T47D (cell line): ENCODE measurements around the gene GIMD1.

ENCODE experiments used
- DNase-seq, 2 experiments: peaks; one replicate each; pipeline versions ENCODE4 v3.0.0 to v3.0.0-alpha.2; 2011 to 2012; ENCODE audit warnings: low read depth in 1 of 2, low spot score in 1 of 2
- JUND ChIP-seq: IDR thresholded peaks from 2 replicates; pipeline ENCODE4 v1.6.1; 2012; ENCODE audit warnings: low read depth
- in situ Hi-C: cut with HindIII; loops from 2 replicates; pipeline ENCODE4 v1.10.0; 2016; ENCODE audit warnings: low sequenced_read_pairs, low pct_unique_long_range_greater_than_20kb

Gene GIMD1

DNA sequence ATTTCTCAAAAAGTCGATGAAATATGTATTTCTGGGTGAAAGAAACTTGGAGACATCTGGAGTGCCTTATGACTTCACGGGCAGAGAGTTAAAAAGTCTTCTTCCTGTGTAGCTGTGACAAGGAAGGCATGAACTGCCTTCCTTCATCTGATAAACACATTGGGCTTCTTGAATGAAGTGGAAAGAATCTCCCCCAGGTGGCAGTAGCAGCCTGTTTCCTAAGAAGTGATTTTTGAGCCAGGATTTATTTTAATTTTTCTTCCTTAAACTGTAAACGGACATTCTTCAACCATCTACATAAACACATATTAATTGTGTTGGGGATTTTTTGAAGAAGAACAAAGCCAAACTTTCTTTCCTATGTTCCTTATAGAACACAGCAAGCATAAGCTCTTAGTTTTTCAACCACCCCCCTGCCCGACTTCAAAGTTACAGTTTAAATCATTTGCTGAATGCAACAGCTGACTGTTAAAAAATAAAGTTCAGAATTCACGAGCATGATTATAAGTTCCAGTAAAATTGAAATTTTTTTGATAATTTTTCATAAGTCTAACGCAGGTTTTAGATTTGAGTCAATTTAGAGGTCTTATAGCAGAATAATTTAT lies 980 bp upstream of the GIMD1 start:
- in situ Hi-C loops: no loop called here
- TF ChIP-seq JUND: no peak
- DNase-seq: peak; percentile 6 to 75

GRCh38 chr4:106367072-106367471 lies 1.5 kb downstream of the GIMD1 start:
- TF ChIP-seq JUND: no peak
- no peak for DNase-seq
- in situ Hi-C loops: no loop called here

- in situ Hi-C loops: no loop called here
- DNase-seq: no peak
- no peak for TF ChIP-seq JUND
Observed at GRCh38 chr4:106366026-106366425, 2.6 kb downstream of the GIMD1 start.

DNA sequence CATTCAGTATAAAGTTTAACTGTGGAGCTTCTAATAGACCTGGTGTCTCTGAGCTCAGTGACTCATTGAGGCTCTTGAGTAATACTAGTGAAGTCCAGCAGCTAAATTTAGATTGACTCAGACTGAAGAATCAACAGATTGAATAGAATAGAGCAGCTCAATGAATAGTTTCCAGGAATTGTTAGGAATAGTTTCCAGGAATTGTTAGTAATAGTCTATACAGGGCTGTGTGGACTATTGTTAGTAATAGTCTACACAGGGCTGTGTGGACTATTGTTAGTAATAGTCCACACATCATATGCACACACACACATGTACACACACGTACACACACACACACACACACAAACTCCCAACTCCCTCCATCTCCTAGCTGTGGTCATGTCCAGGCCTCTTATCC lies 3.0 kb downstream of the GIMD1 start:
- in situ Hi-C loops: no loop called here
- no peak for DNase-seq
- TF ChIP-seq JUND: no peak

- no peak for TF ChIP-seq JUND
- no peak for DNase-seq
- in situ Hi-C loops: no loop called here
Observed at GRCh38 chr4:106364282-106364681, 4.3 kb downstream of the GIMD1 start.

GRCh38 chr4:106362086-106362825 lies 6.3 kb downstream of the GIMD1 start:
- TF ChIP-seq JUND: no peak
- DNase-seq: no peak
- in situ Hi-C loops: no loop called here

- TF ChIP-seq JUND: no peak
- DNase-seq: no peak
- in situ Hi-C loops: no loop called here
Observed at GRCh38 chr4:106358899-106359298, 9.7 kb downstream of the GIMD1 start.

DNA sequence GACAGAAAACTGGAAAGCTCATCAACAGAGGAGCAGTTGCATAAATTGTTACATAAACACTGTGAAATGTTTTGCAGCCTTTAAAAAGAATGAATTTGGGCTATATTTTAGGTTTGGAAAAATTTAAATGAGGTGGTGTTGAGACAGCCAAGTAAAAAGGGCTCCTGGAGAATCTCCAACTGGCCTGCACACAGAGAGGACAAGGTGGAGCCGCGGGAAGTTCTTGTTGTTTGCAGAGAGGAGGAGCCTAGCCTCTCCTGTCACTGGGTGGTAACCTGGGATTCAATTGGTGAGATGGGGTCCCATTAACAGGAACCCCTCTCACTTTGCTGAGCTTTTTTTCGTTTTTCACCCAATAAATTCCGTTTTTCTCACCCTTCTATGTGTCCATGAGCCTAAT lies 13.4 kb downstream of the GIMD1 start:
- TF ChIP-seq JUND: no peak
- peak in 1 of 2 experiments; percentile 3 for DNase-seq
- in situ Hi-C loops: no loop called here

GRCh38 chr4:106353786-106354185 lies 14.8 kb downstream of the GIMD1 start:
- DNase-seq: no peak
- no peak for TF ChIP-seq JUND

GRCh38 chr4:106351016-106351415 lies 17.6 kb downstream of the GIMD1 start:
- in situ Hi-C loops: no loop called here
- no peak for DNase-seq
- no peak for TF ChIP-seq JUND

More at GRCh38 chr4:106353786-106354185, 14.8 kb downstream of the GIMD1 start:
- in situ Hi-C loops: no loop called here

- DNase-seq: no peak
- TF ChIP-seq JUND: no peak
- in situ Hi-C loops: no loop called here
Observed at GRCh38 chr4:106347167-106347566, 21.4 kb downstream of the GIMD1 start.

DNA sequence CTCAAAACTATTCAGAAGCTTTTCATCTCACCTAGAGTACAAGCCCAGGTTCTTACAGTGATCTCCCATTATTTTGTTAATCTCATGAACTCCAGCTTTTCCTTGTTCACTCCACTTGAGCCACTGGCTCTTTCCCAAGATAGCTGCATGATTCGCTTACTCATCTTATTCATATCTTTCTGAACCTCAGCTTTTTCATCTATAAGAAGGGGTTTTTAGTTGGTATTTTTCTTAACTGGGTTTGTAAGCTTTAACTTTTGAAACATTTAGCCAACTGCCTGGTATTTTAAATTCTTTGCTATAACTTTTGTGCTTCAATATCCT lies 24.0 kb downstream of the GIMD1 start:
- no peak for TF ChIP-seq JUND
- in situ Hi-C loops: no loop called here
- DNase-seq: no peak

DNA sequence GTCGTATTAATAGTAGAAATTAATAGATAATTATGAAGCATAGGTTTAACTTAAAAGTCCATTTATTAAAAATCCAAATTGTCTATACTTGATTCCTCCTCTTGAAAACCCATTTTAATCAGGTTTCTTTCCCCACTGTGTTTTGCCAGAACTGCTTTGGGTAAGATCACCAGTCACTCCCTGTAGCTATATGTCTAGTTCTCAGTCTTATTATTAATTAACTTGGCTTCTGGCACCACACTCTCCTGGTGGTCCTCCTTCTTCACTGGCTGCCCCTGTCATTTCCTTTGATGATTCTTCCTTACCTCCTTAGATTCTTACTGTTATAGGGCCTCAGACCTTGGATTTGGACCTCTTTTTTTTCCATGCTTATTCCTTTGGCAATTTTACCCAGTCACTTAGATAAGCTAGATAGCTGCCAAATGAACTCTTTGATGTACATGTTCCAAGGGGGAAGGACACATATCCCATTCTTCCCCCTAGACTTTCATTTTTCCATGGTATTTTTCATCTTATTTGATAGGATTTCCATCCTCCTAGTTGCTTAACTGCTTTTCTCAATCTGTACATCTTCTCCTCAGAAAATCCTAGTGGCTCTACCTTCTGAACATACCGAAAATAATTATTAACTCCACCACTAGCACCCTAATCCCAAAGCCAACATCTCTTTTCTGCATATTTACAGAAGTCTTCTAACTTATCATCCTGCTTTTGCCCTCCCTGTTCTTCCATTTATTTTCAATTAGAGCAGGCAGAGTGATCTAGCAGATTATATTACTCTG lies 24.5 kb downstream of the GIMD1 start:
- in situ Hi-C loops: no loop called here
- no peak for DNase-seq
- no peak for TF ChIP-seq JUND
